Osteoblast (primary cell): ENCODE results near the gene TRRAP. TPM values are rescaled to one million over a fixed set of nuclear protein-coding genes. Genes with fewer than 3 reads are reported as not detected.

Experiments
- DNase-seq: peaks from one replicate; pipeline ENCODE4 v3.0.0; 2011; ENCODE audit warnings: low spot score, mixed read lengths; ENCODE audit not compliant: insufficient read length; ENCODE audit errors: missing footprints
- H2AFZ ChIP-seq: 2 replicates; pipeline ENCODE4 v1.6.0; 2011; ENCODE audit warnings: mild to moderate bottlenecking, low read length
- H3K27ac ChIP-seq: 2 replicates; pipeline ENCODE4 v1.5.1; 2011; ENCODE audit warnings: mild to moderate bottlenecking, low read depth, low read length, moderate library complexity
- H3K27me3 ChIP-seq: 2 replicates; pipeline ENCODE4 v1.6.0; 2012; ENCODE audit warnings: mild to moderate bottlenecking, control low read depth, inconsistent platforms, low read length, moderate library complexity; ENCODE audit not compliant: insufficient read depth
- H3K36me3 ChIP-seq: 2 replicates; pipeline ENCODE4 v1.5.1; 2011; ENCODE audit warnings: mild to moderate bottlenecking, low read length, control low read depth, moderate library complexity; ENCODE audit not compliant: insufficient read depth
- H3K4me1 ChIP-seq: 2 replicates; pipeline ENCODE4 v1.5.1; 2011; ENCODE audit warnings: mild to moderate bottlenecking, low read length, control low read depth, moderate library complexity; ENCODE audit not compliant: insufficient read depth
- H3K4me2 ChIP-seq: 2 replicates; pipeline ENCODE4 v1.6.0; 2011; ENCODE audit warnings: mild to moderate bottlenecking, low read length; ENCODE audit not compliant: insufficient read depth
- H3K4me3 ChIP-seq: fragments of 200-600 bp; sonication (generic); 3 replicates; pipeline ENCODE4 v1.5.1; 2012; ENCODE audit warnings: mild to moderate bottlenecking, low read length, inconsistent platforms; ENCODE audit not compliant: insufficient read depth
- H3K79me2 ChIP-seq: 2 replicates; pipeline ENCODE4 v1.6.0; 2012; ENCODE audit warnings: mild to moderate bottlenecking, low read length, control low read depth, inconsistent platforms; ENCODE audit not compliant: insufficient read depth
- H3K9me3 ChIP-seq: 2 replicates; pipeline ENCODE4 v1.5.1; 2011; ENCODE audit warnings: low read depth, low read length, control low read depth
- H4K20me1 ChIP-seq: 2 replicates; pipeline ENCODE4 v1.6.0; 2012; ENCODE audit warnings: mild to moderate bottlenecking, low read length, control low read depth; ENCODE audit not compliant: insufficient read depth
- total RNA-seq: library from RNA; depleted of rRNA; stranded (reverse); fragments of >200 nt; gene quantifications from 2 replicates; pipeline ENCODE4 v1.2.3, GENCODE V29; 2012
- TF ChIP-seq, protein P1 (sequence below): IDR thresholded peaks from 2 replicates; pipeline ENCODE4 v1.5.1; 2011; ENCODE audit warnings: mild to moderate bottlenecking, low read depth, low read length, moderate library complexity; ENCODE audit errors: extremely low read depth

Gene TRRAP
- total RNA-seq, 1 donor, result 17.7 TPM

- Histone ChIP-seq H3K4me1 (peaks cover 5% of the 10 kb centered on the region), H3K27me3 (no peaks in the 10 kb centered on the region), H2AFZ (no peak overlapping the region), H3K27ac (no peak overlapping the region), H3K4me2 (no peak overlapping the region), H3K36me3 (peaks cover 76% of the 10 kb centered on the region), H3K79me2 (no peaks in the 10 kb centered on the region), H3K9me3 (no peaks in the 10 kb centered on the region), H4K20me1 (peaks cover 2% of the 10 kb centered on the region), H3K4me3 (no peak overlapping the region)
- TF ChIP-seq, protein P1, sequence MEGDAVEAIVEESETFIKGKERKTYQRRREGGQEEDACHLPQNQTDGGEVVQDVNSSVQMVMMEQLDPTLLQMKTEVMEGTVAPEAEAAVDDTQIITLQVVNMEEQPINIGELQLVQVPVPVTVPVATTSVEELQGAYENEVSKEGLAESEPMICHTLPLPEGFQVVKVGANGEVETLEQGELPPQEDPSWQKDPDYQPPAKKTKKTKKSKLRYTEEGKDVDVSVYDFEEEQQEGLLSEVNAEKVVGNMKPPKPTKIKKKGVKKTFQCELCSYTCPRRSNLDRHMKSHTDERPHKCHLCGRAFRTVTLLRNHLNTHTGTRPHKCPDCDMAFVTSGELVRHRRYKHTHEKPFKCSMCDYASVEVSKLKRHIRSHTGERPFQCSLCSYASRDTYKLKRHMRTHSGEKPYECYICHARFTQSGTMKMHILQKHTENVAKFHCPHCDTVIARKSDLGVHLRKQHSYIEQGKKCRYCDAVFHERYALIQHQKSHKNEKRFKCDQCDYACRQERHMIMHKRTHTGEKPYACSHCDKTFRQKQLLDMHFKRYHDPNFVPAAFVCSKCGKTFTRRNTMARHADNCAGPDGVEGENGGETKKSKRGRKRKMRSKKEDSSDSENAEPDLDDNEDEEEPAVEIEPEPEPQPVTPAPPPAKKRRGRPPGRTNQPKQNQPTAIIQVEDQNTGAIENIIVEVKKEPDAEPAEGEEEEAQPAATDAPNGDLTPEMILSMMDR, result no peak
- DNase-seq, result peak; percentile 70
These were observed 128.6 kb downstream of the TRRAP start for GRCh38 chr7:99006739-99007424.

- H3K4me1 ChIP-seq, result peaks cover 5% of the 10 kb centered on the region
- no peak overlapping the region for H3K4me2 ChIP-seq
- peak; percentile 10 for DNase-seq
- H3K79me2 ChIP-seq, result no peaks in the 10 kb centered on the region
- no peak overlapping the region for H3K4me3 ChIP-seq
- H4K20me1 ChIP-seq, result peaks cover 2% of the 10 kb centered on the region
- TF ChIP-seq, protein P1, result no peak
- H3K36me3 ChIP-seq, result peaks cover 82% of the 10 kb centered on the region
- H3K9me3 ChIP-seq, result no peaks in the 10 kb centered on the region
- H3K27ac ChIP-seq, result no peak overlapping the region
- no peaks in the 10 kb centered on the region for H3K27me3 ChIP-seq
- no peak overlapping the region for H2AFZ ChIP-seq
These were observed 129.9 kb downstream of the TRRAP start for GRCh38 chr7:99008181-99008631.

GRCh38 chr7:99008921-99009530, 130.7 kb downstream of the TRRAP start:
- Histone ChIP-seq H4K20me1 (no peaks in the 10 kb centered on the region), H3K27ac (no peak overlapping the region), H3K4me3 (no peak overlapping the region), H3K27me3 (no peaks in the 10 kb centered on the region), H3K36me3 (peaks cover 88% of the 10 kb centered on the region), H3K9me3 (no peaks in the 10 kb centered on the region), H2AFZ (no peak overlapping the region), H3K4me2 (no peak overlapping the region), H3K79me2 (no peaks in the 10 kb centered on the region), H3K4me1 (peaks cover 5% of the 10 kb centered on the region)
- TF ChIP-seq, protein P1, result no peak
- DNase-seq, result peak; percentile 62

DNA sequence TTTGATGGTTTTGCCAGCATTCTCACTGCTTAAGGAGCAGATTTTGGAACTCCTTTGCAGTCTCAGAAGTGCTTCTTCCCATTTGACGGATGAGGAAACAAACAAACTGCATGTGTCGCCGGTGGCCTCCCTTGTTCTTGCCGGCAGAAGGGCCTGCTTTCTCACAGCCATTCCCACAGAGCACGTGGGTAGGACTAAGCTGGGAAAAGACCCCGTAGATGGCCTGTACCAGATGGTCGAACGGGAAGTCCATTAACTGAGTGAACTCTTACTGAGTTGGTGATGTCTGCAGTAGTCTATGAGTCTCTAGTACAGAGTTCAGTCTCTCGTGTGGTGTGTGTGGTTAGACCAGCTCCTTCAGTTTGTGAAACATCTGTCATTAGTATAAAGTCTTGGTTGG, 131.9 kb downstream of the TRRAP start:
- Histone ChIP-seq H3K4me1 (no peaks in the 10 kb centered on the region), H3K27ac (no peak overlapping the region), H4K20me1 (no peaks in the 10 kb centered on the region), H3K36me3 (peaks cover 85% of the 10 kb centered on the region), H2AFZ (no peak overlapping the region), H3K9me3 (no peaks in the 10 kb centered on the region), H3K79me2 (no peaks in the 10 kb centered on the region), H3K27me3 (no peaks in the 10 kb centered on the region), H3K4me3 (no peak overlapping the region), H3K4me2 (no peak overlapping the region)
- TF ChIP-seq, protein P1, result no peak
- no peak for DNase-seq
